ENCODE data around the gene ZBTB38.

The ZBTB38 gene

DNA sequence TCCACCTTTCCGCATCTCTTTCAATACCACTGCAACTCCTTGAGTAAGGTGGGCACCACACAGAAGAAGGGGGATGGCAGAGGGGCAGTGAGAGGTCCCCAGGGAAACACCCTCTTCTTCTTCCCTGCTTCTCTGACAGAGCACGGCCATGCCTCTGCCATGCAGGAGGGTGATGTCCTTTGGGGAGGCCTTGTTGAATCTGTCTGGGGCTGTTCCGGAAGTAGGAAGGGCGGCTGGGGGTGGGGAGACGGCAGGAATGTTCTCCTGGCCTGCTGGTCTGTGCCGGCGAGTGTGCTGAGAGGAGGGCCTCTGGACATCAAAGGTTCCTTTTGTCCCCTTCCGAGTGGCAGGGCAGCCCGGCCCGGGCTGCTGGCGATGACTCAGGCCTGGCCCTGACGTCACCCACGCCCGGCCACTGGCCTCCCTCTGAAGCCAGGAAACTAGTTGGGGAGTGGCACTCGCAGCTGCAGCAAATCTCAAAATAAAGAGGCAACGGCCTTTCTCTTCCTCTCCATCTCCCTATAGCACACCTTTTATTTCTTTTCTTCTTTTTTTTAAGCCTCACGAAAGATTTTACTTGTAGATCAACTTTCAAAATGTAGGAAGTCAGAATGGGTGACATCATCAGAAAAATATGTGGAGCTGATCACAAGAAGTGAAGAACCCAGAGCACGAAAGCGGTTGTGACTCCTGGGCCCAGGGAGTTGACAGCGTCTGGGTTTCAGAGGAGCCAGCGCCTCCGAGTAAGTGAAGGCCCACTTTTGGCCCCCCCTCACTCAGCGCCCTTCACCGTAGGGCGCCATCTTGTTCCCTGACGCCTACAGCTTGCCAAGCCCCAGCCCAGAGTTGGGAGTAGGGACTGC is at the start of gene ZBTB38:
ZBTB38 (plus strand) TSS at position 443 of the 863 bp plus-strand sequence. CDS start 73,885 bp downstream, outside the sequence.
- no peak for DNase-seq (ENCODE audit: low read depth in 2 of 3, low spot score in 1 of 3)

DNA sequence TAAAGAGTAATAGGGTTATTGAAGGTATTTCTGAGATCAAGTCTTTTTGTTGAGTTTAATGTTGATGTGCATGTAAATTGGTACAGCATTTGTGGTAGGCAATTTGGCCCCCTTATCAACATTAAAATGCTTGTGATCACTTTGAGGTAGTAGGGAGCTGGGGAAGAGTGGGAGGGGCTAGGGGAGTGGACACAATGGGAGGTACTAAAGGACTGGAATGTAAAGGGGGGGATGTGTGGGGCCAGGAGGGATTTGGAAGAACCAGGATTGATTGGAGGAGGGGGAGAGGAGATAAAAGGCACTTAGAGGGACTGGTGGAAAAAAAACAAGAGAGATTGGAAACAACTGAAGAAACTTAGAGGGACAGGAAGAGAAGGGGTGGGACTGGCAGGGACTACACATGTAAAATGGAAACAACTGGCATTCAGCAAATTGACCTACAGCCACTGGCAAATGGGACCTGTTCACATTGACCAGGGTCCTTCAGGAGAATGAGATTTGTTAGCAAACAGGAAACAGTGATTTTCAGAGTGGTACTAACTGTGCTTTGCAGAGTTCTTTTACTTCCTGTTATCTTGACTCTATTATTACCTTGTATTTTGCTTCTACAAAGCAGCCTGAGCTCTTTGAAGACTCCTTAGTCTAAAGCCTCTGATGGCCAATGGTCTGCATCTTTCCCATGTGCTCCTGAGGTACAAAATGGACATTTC is 47.8 kb upstream of the ZBTB38 start:
- DNase-seq (ENCODE audit: low read depth in 2 of 3, low spot score in 1 of 3) = no peak

DNA sequence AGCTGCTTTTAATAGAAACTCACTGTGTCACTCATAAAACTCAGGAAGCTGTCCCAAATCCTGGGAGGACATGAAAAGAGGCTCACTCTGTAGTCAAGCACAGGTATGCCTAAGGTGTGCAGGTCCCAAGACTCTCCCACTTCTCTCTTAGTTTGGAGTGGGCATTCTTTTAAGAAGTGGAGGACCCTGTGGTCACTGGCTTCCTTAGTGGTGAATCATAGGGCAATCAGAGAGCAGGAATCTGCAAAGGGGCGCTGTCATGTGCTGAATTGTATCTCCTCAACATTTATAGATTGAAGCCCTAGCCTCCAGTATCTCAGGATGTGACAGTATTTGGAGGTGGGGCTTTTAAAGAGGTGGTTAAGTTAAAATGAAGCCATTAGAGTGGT is 47.2 kb upstream of the ZBTB38 start:
- no peak for DNase-seq (ENCODE audit: low read depth in 2 of 3, low spot score in 1 of 3)

DNA sequence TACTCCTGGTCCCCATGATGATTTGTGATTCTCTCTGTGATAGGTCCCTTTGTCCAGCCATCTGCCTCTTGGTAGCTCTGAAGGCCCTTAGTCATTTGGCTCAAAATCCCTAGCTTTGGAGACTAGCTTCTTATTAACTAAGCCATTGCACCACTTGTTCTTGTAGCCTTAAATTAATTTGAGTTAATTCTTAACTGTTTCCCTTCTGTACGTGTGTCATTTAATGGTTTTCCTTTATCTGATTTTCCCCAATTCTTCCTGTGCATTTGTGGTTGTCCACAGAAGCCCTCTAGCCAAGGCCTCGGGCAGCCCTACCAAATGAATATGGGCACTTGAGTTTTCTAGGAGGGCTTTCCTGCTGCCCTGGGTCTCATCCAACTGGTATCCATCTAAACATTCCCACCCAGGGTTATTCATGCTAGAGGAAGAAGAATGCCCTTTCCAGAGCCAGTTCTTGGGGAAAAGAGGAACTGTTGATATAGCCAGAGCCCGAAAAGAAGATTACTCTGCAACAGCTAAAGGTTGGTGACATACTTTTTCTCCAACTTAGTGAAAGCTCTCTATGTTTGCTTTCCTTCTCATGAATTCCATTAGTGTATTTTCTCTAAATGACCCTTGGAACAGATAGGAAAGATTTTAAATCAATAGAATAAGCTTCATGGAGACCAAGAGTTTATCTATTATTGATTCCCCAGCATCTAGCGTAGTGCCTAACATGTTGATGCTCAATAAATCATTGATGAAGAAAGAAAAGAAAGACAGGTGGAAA is 44.2 kb upstream of the ZBTB38 start:
- DNase-seq (ENCODE audit: low read depth in 2 of 3, low spot score in 1 of 3) = no peak

- DNase-seq (ENCODE audit: low read depth in 2 of 3, low spot score in 1 of 3) = no peak
Measured at GRCh38 chr3:141326123-141326522, 42.2 kb upstream of the ZBTB38 start.

DNA sequence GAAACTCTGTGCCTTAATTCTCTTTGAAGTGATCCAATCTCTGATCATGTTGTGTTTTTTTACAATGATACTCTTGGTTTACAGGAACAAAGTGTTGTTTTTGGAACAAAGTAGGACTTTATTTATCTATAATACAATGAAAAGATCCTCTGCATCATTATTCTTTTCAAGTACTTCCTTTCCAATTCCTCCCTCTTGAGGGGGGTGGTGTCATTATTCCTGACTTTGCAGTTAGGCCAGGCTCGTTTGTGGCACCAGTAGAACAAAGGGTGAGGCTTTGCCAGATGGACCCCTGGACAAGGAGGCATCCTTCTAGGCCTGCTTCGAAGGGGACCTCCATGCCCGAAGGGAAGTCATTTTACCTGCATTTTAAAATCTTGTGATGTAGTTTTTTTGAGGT is 41.7 kb upstream of the ZBTB38 start:
- DNase-seq (ENCODE audit: low read depth in 2 of 3, low spot score in 1 of 3) = no peak

GRCh38 chr3:141328286-141329166 is 39.8 kb upstream of the ZBTB38 start:
- DNase-seq (ENCODE audit: low read depth in 2 of 3, low spot score in 1 of 3) = no peak

DNA sequence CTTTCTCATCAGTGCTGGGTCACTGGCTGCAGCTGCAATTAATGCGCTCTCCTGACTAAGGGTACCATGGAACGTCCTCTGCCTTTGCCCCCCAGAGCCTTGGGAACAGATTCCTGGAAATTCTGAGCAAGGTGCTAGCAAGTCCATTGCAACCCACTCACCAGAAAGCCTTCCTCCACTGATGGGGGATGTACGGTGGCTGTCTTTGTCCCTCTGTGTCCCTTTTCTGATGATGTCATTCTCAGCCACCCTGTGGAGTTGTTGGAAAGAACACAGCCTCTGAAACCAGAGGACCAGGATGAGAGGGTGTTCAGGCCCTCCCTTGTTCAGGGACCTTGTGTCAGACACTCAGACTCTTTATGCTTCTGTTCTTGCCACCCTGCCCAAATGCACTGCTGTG is 38.1 kb upstream of the ZBTB38 start:
- no peak for DNase-seq (ENCODE audit: low read depth in 2 of 3, low spot score in 1 of 3)

GRCh38 chr3:141330718-141331376 is 37.5 kb upstream of the ZBTB38 start:
- no peak for DNase-seq (ENCODE audit: low read depth in 2 of 3, low spot score in 1 of 3)

GRCh38 chr3:141331377-141332318 is 36.7 kb upstream of the ZBTB38 start:
- DNase-seq (ENCODE audit: low read depth in 2 of 3, low spot score in 1 of 3) = no peak

DNA sequence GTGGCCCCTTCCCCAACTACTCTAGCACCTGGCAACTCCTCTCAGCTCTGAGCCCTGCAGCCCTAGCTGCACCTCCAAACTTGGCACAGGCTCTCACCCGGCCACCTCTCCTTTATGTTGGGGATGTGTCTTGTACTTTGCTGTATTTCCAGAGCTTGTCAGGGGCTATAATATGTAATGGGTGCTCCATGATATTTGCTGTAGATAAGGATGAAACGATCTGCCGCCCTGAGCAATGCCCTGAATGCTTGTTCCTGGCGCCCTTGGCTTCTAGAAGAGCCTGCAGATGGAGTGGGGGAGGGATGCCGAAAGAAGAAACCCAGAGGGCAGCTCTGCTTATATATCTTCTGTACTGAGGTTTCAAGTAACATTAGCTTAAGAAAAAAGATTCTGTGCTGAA is 35.9 kb upstream of the ZBTB38 start:
- DNase-seq (ENCODE audit: low read depth in 2 of 3, low spot score in 1 of 3) = no peak

DNA sequence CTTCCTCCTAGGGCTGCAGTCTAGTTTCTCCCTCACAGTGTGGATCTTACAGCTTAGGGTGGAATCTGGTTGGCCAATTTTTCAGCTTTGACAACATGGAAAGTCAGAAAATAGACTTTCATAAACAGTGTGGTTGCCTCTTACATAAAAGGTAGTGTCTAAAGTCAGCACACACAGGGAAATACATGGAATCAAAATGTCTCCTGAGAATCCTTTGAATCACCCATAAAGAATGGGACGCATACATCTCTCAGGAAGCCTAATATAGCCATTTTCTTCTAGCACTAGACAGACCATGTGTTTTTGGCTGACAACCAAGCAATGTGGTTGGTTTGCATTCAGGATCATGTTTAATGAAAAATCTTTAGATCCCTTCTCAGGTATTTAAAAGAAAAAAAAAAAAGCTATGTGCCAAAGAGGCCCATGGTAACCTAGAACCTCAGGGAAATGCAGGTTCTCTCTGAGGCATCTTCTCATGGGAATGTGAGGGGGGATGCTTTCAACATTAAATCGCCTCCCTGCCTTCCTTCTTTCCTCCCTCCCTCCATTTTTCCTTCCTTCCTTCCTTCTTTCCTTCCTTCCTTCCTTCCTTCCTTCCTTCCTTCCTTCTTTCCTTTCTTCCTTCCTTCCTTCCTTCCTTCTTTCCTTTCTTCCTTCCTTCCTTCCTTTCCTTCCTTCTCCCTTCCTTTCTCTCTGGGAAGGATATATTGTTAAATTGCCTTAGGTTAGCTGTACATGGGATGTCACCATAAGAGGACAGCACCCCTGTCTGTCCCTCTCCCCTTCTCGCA is 34.3 kb upstream of the ZBTB38 start:
- DNase-seq (ENCODE audit: low read depth in 2 of 3, low spot score in 1 of 3) = no peak

DNA sequence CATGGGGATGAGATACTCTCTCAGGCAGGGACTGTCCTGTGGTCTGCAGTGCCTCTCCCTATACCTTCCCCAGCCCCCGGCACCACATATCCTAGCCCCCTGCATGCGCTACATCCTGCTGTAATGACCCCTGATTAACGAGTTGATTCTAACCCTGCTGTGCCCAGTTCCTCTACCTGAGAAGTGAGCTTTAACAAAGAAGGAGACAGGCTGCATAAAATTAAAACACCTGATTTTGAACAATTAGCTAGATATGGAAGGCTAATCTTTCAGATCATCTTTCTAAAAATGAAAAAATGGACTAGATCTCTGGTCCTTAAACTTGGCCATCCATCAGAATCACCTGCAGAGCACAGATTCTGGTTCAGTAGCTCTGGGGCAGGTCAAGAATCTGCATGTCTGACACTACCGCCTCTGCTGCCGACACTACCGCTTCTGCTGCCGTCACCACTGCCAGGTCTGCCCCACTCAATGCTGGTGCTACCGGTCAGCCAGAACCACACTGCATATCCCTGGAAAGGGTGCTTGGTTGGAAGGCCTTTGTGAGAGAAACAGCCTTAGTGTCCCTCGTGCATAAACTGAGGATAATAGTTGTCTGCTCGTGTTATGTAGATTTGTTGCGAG is 33.6 kb upstream of the ZBTB38 start:
- DNase-seq (ENCODE audit: low read depth in 2 of 3, low spot score in 1 of 3) = no peak

- DNase-seq (ENCODE audit: low read depth in 2 of 3, low spot score in 1 of 3) = no peak
Measured at GRCh38 chr3:141335531-141336061, 32.7 kb upstream of the ZBTB38 start.

- no peak for DNase-seq (ENCODE audit: low read depth in 2 of 3, low spot score in 1 of 3)
Measured at GRCh38 chr3:141336672-141337522, 31.4 kb upstream of the ZBTB38 start.

- DNase-seq (ENCODE audit: low read depth in 2 of 3, low spot score in 1 of 3) = no peak
Measured at GRCh38 chr3:141337523-141337854, 30.8 kb upstream of the ZBTB38 start.

- no peak for DNase-seq (ENCODE audit: low read depth in 2 of 3, low spot score in 1 of 3)
Measured at GRCh38 chr3:141337991-141338390, 30.3 kb upstream of the ZBTB38 start.
